Measurements from ENCODE around the gene PRTFDC1.
"Not testable (repeated sequence)": the region's sequence is repeated elsewhere in the genome, so short reads cannot be mapped to it uniquely, and the experiment has no call there.

Gene PRTFDC1

GRCh38 chr10:24869354-24870015, 82.9 kb downstream of the PRTFDC1 start:
- DNase-seq, result no peak

- no peak for DNase-seq
Measured at GRCh38 chr10:24866604-24867583, 85.5 kb downstream of the PRTFDC1 start.

GRCh38 chr10:24865783-24866182, 86.6 kb downstream of the PRTFDC1 start:
- DNase-seq, result no peak

GRCh38 chr10:24862589-24862988, 89.8 kb downstream of the PRTFDC1 start:
- DNase-seq, result no peak

- DNase-seq, result no peak
Measured at GRCh38 chr10:24858288-24859270, 93.8 kb downstream of the PRTFDC1 start.

GRCh38 chr10:24857031-24857725, 95.2 kb downstream of the PRTFDC1 start:
- no peak for DNase-seq

- no peak for DNase-seq
Measured at GRCh38 chr10:24854256-24854655, 98.2 kb downstream of the PRTFDC1 start.

- no peak for DNase-seq
Measured at GRCh38 chr10:24853661-24854060, 98.7 kb downstream of the PRTFDC1 start.

GRCh38 chr10:24851629-24852028, 100.8 kb downstream of the PRTFDC1 start:
- DNase-seq, result peak; percentile 43

- DNase-seq, result no peak
Measured at GRCh38 chr10:24850727-24851296, 101.6 kb downstream of the PRTFDC1 start.

- no peak for DNase-seq
Measured at GRCh38 chr10:24849501-24850299, 102.7 kb downstream of the PRTFDC1 start.

GRCh38 chr10:24849051-24849450, 103.4 kb downstream of the PRTFDC1 start:
- DNase-seq, result no peak

- DNase-seq, result no peak
Measured at GRCh38 chr10:24848195-24848594, 104.2 kb downstream of the PRTFDC1 start.

- DNase-seq, result no peak
Measured at GRCh38 chr10:24847112-24848070, 105.0 kb downstream of the PRTFDC1 start.

GRCh38 chr10:24844742-24845141, 107.7 kb downstream of the PRTFDC1 start:
- DNase-seq, result no peak

GRCh38 chr10:24843256-24843655, 109.2 kb downstream of the PRTFDC1 start:
- DNase-seq, result no peak

- no peak for DNase-seq
Measured at GRCh38 chr10:24842856-24843255, 109.5 kb downstream of the PRTFDC1 start.

- no peak for DNase-seq
Measured at GRCh38 chr10:24841530-24841929, 110.9 kb downstream of the PRTFDC1 start.

GRCh38 chr10:24840784-24841183, 111.6 kb downstream of the PRTFDC1 start:
- no peak for DNase-seq

GRCh38 chr10:24837781-24838180, 114.6 kb downstream of the PRTFDC1 start:
- DNase-seq, result not testable (repeated sequence)
